Spinal cord (tissue), 4 donors: Measurements from ENCODE around the gene SENP6. TPM values are rescaled to one million over a fixed set of nuclear protein-coding genes. Genes with fewer than 3 reads are reported as not detected.

Source experiments
- polyA plus RNA-seq, 2 donors: library from polyadenylated mRNA; unstranded; fragments of 120-200 nt; gene quantifications; one replicate each; pipeline ENCODE4 v1.2.1, GENCODE V29; 2013; ENCODE audit not compliant: insufficient read length in 2 of 2
- small RNA-seq: library from RNA; depleted of rRNA; stranded (forward); fragments of <200 nt; gene quantifications from one replicate; pipeline ENCODE3, GENCODE V24; 2014; ENCODE audit warnings: low replicate concordance
- total RNA-seq, 2 donors: library from RNA; depleted of rRNA in 1 of 2; stranded (reverse); fragments of 120-200 nt in 1 of 2; fragments of >200 nt in 1 of 2; gene quantifications; one replicate each; pipeline versions ENCODE4 v1.2.3 to v1.2.4, GENCODE V29; 2013 to 2014

Gene SENP6
- total and polyA plus RNA-seq, 4 donors: 76.1 to 174 (median 102) TPM

Small RNA genes within 50 kb of the gene (small RNA-seq; reads per million reads assigned to genes)
- gene RNU6-1016P: not detected
- gene RNU6-1338P: not detected
- gene RNU6-155P: not detected

Other genes with a start within 250 kb of the SENP6 start
- 10 to 100 TPM in 1 of 2 donors, 1 to 10 TPM in 1; 8.2 to 10.4 TPM for gene FILIP1, start 108.1 kb upstream of the SENP6 start, total RNA-seq
- gene FILIP1, start 108.1 kb upstream of the SENP6 start, polyA plus RNA-seq: 1 to 10 TPM; 2.0 to 2.6 TPM
- 10 to 100 TPM; 25.5 to 28.7 TPM for gene MYO6, start 147.4 kb downstream of the SENP6 start, total RNA-seq
- gene MYO6, start 147.4 kb downstream of the SENP6 start, polyA plus RNA-seq: 10 to 100 TPM; 30.9 to 38.5 TPM